Measurements from ENCODE around the gene SNAPC1.

DNA sequence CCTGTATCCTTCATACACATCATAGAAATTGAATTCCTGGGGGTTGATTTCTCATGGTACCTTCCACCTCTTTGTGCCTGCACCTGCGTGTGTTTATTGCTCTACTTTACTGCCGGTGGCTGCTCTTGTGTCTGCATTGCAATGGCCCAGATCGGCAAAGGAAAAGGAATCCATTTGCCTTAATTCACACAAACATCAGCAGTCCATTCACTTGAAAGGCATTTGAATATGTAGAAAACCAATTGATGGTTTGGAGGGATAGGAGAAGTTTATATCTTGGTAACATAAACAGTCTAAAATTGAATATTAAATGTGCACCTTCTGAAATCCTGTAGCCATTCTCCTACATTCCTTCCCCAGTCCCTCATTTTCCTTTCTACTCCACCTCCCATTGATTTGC is 74.0 kb downstream of the SNAPC1 start:
- no peak for TF ChIP-seq ZNF555 (tag by site-specific recombination; conservative IDR thresholded peaks at IDR 0.05)
- TF ChIP-seq, protein P1, sequence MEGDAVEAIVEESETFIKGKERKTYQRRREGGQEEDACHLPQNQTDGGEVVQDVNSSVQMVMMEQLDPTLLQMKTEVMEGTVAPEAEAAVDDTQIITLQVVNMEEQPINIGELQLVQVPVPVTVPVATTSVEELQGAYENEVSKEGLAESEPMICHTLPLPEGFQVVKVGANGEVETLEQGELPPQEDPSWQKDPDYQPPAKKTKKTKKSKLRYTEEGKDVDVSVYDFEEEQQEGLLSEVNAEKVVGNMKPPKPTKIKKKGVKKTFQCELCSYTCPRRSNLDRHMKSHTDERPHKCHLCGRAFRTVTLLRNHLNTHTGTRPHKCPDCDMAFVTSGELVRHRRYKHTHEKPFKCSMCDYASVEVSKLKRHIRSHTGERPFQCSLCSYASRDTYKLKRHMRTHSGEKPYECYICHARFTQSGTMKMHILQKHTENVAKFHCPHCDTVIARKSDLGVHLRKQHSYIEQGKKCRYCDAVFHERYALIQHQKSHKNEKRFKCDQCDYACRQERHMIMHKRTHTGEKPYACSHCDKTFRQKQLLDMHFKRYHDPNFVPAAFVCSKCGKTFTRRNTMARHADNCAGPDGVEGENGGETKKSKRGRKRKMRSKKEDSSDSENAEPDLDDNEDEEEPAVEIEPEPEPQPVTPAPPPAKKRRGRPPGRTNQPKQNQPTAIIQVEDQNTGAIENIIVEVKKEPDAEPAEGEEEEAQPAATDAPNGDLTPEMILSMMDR (tag by site-specific recombination; IDR thresholded peaks at IDR 0.05) = no peak
- TF ChIP-seq, protein P2, sequence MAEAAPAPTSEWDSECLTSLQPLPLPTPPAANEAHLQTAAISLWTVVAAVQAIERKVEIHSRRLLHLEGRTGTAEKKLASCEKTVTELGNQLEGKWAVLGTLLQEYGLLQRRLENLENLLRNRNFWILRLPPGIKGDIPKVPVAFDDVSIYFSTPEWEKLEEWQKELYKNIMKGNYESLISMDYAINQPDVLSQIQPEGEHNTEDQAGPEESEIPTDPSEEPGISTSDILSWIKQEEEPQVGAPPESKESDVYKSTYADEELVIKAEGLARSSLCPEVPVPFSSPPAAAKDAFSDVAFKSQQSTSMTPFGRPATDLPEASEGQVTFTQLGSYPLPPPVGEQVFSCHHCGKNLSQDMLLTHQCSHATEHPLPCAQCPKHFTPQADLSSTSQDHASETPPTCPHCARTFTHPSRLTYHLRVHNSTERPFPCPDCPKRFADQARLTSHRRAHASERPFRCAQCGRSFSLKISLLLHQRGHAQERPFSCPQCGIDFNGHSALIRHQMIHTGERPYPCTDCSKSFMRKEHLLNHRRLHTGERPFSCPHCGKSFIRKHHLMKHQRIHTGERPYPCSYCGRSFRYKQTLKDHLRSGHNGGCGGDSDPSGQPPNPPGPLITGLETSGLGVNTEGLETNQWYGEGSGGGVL (tag by site-specific recombination; IDR thresholded peaks at IDR 0.05) = no peak
- no peak for TF ChIP-seq ZNF10 (tag by site-specific recombination; IDR thresholded peaks at IDR 0.05)
- TF ChIP-seq SP2 (tag by site-specific recombination; IDR thresholded peaks at IDR 0.05) = no peak

Data from HEK293 (cell line).